ENCODE measurements around the gene USB1. TPM values are rescaled to one million over a fixed set of nuclear protein-coding genes. Genes with fewer than 3 reads are reported as not detected.

The USB1 gene
- total and polyA plus RNA-seq, 11 donors, result 20.3 to 61.9 (median 34.4) TPM

GRCh38 chr16:57964157-57964700 is 37.0 kb upstream of the USB1 start:
- TF ChIP-seq POLR2A (IDR thresholded peaks at IDR 0.05) (no peak), CTCF (IDR thresholded peaks at IDR 0.05) (no peak)
- Histone ChIP-seq H3K27me3 (no peaks in the 10 kb centered on the region), H3K4me1 (no peaks in the 10 kb centered on the region), H3K36me3 (no peaks in the 10 kb centered on the region), H3K27ac (no peak overlapping the region), H3K4me3 (no peak overlapping the region), H3K9me3 (no peaks in the 10 kb centered on the region)
- 66 to 82% (median 78%) methylated on average over 7 to 10 of the region's 10 CpGs for WGBS, 4 donors
- intact Hi-C loops (cut with DNase I), result no loop called here
- DNase-seq, result no peak
- ATAC-seq, result peak in 1 of 4 donors; percentile 13

GRCh38 chr16:57966204-57966771 is 34.9 kb upstream of the USB1 start:
- intact Hi-C loops (cut with DNase I), result no loop called here
- Histone ChIP-seq H3K4me3 (no peak overlapping the region), H3K27ac (no peak overlapping the region), H3K27me3 (no peaks in the 10 kb centered on the region), H3K9me3 (no peaks in the 10 kb centered on the region), H3K4me1 (no peaks in the 10 kb centered on the region), H3K36me3 (no peaks in the 10 kb centered on the region)
- TF ChIP-seq POLR2A (IDR thresholded peaks at IDR 0.05) (no peak), CTCF (IDR thresholded peaks at IDR 0.05) (no peak)
- 57 to 64% (median 61%) methylated on average over 4 of the region's 4 CpGs for WGBS, 4 donors
- ATAC-seq (peak in 2 of 4 donors; percentile 24 to 34), DNase-seq (no peak)

GRCh38 chr16:57966986-57967385 is 34.2 kb upstream of the USB1 start:
- 71 to 82% (median 79%) methylated on average over 9 of the region's 9 CpGs for WGBS, 4 donors
- Histone ChIP-seq H3K4me1 (no peaks in the 10 kb centered on the region), H3K27ac (no peak overlapping the region), H3K4me3 (no peak overlapping the region), H3K27me3 (no peaks in the 10 kb centered on the region), H3K36me3 (no peaks in the 10 kb centered on the region), H3K9me3 (no peaks in the 10 kb centered on the region)
- ATAC-seq (no peak), DNase-seq (peak in 1 of 5 donors; percentile 20)
- TF ChIP-seq POLR2A (IDR thresholded peaks at IDR 0.05) (no peak), CTCF (IDR thresholded peaks at IDR 0.05) (no peak)
- intact Hi-C loops (cut with DNase I), result no loop called here

- ATAC-seq (no peak), DNase-seq (no peak)
- no peaks in the 10 kb centered on the region for H3K9me3 ChIP-seq
Observed at GRCh38 chr16:57967916-57968315, 33.3 kb upstream of the USB1 start.

More at GRCh38 chr16:57967916-57968315, 33.3 kb upstream of the USB1 start:
- no peak overlapping the region for H3K4me3 ChIP-seq
- H3K36me3 ChIP-seq, result no peaks in the 10 kb centered on the region
- no peaks in the 10 kb centered on the region for H3K27me3 ChIP-seq
- intact Hi-C loops (cut with DNase I), result no loop called here
- H3K27ac ChIP-seq, result no peak overlapping the region
- H3K4me1 ChIP-seq, result no peaks in the 10 kb centered on the region
- no peak for TF ChIP-seq POLR2A (IDR thresholded peaks at IDR 0.05)
- no peak for TF ChIP-seq CTCF (IDR thresholded peaks at IDR 0.05)

All from heart left ventricle (tissue), 16 donors.